NOMO-1 treated with DMSO at 0.1 percent for 48 hours (cell line): ENCODE measurements around the gene GALR3.
"Not testable (repeated sequence)": the region's sequence is repeated elsewhere in the genome, so short reads cannot be mapped to it uniquely, and the experiment has no call there.

ENCODE experiments used
- DNase-seq: peaks from one replicate; lab custom pipeline; 2025; ENCODE audit not compliant: unreplicated experiment; lab: John Stamatoyannopoulos, UW

Gene GALR3

GRCh38 chr22:37823134-37823985, at the start of gene GALR3:
Gene GALR3, plus strand, starts transcription at chr22:37823382. Its CDS starts 25 bp downstream, at chr22:37823407.
- DNase-seq: no peak

- DNase-seq: no peak
These were observed 48.5 kb upstream of the GALR3 start for GRCh38 chr22:37774728-37775127.

GRCh38 chr22:37775785-37776638, 47.2 kb upstream of the GALR3 start:
- DNase-seq: no peak

- no peak for DNase-seq
These were observed 46.6 kb upstream of the GALR3 start for GRCh38 chr22:37776639-37777005.

- DNase-seq: peak; percentile 12
These were observed 46.0 kb upstream of the GALR3 start for GRCh38 chr22:37777122-37777687.

GRCh38 chr22:37778370-37779009, 44.7 kb upstream of the GALR3 start:
- DNase-seq: no peak

- DNase-seq: no peak
These were observed 41.6 kb upstream of the GALR3 start for GRCh38 chr22:37781434-37782059.

GRCh38 chr22:37782340-37783168, 40.6 kb upstream of the GALR3 start:
- DNase-seq: no peak

- no peak for DNase-seq
These were observed 38.2 kb upstream of the GALR3 start for GRCh38 chr22:37784829-37785495.

GRCh38 chr22:37790234-37790633, 32.9 kb upstream of the GALR3 start:
- DNase-seq: no peak

GRCh38 chr22:37792494-37792893, 30.7 kb upstream of the GALR3 start:
- no peak for DNase-seq

- no peak for DNase-seq
These were observed 28.8 kb upstream of the GALR3 start for GRCh38 chr22:37794376-37794775.

GRCh38 chr22:37796079-37796478, 27.1 kb upstream of the GALR3 start:
- DNase-seq: no peak

GRCh38 chr22:37797259-37797658, 25.9 kb upstream of the GALR3 start:
- not testable (repeated sequence) for DNase-seq

- no peak for DNase-seq
These were observed 25.2 kb upstream of the GALR3 start for GRCh38 chr22:37797874-37798500.

GRCh38 chr22:37799979-37800378, 23.2 kb upstream of the GALR3 start:
- DNase-seq: not testable (repeated sequence)

- DNase-seq: no peak
These were observed 21.3 kb upstream of the GALR3 start for GRCh38 chr22:37801946-37802309.

- DNase-seq: peak; percentile 37
These were observed 20.6 kb upstream of the GALR3 start for GRCh38 chr22:37802310-37803194.
